Transverse colon (tissue), 4 donors: ENCODE data around the gene TPGS1. TPM values are rescaled to one million over a fixed set of nuclear protein-coding genes. Genes with fewer than 3 reads are reported as not detected.

Experiments used
- DNase-seq: peaks from one replicate; pipeline ENCODE4 v3.0.0-alpha.2; 2019
- H3K27ac ChIP-seq, 4 donors: fragments of 200-600 bp; sonication (generic); 2 replicates each; pipeline ENCODE4 v1.5.1; 2016 to 2018; ENCODE audit warnings: inconsistent platforms in 4 of 4
- H3K27me3 ChIP-seq: fragments of 200-600 bp; sonication (generic); 2 replicates; pipeline ENCODE4 v1.5.1; 2017; ENCODE audit warnings: inconsistent platforms
- H3K36me3 ChIP-seq, 4 donors: fragments of 200-600 bp; sonication (generic); 2 replicates each; pipeline ENCODE4 v1.5.1; 2017 to 2019; ENCODE audit warnings: inconsistent platforms in 4 of 4
- H3K4me1 ChIP-seq, 4 donors: fragments of 200-600 bp; sonication (generic); 2 replicates each; pipeline ENCODE4 v1.5.1; 2017 to 2020; ENCODE audit warnings: inconsistent platforms in 4 of 4
- H3K4me3 ChIP-seq, 4 donors: fragments of 200-600 bp; sonication (generic); 1 replicate in 1 of 4; 2 replicates in 3 of 4; pipeline versions ENCODE4 v1.5.1 to v1.6.1; 2017 to 2019; ENCODE audit warnings: inconsistent platforms in 4 of 4
- H3K9me3 ChIP-seq, 2 donors: fragments of 200-600 bp; sonication (generic); 2 replicates each; pipeline ENCODE4 v1.5.1; 2017 to 2019; ENCODE audit warnings: inconsistent platforms in 2 of 2
- CTCF ChIP-seq, 5 experiments: fragments of 200-600 bp in 3 of 5; fragments of 450-650 bp in 2 of 5; sonication (generic) in 3 of 5; IDR thresholded peaks; 1 replicate in 2 of 5; 2 replicates in 3 of 5; pipeline ENCODE4 v1.5.1; 2016 to 2017; ENCODE audit warnings: antibody characterized with exemption in 5 of 5, inconsistent platforms in 3 of 5, mild to moderate bottlenecking in 2 of 5, moderate library complexity in 1 of 5
- EP300 ChIP-seq: sonication (generic); formaldehyde crosslinking; IDR thresholded peaks from one replicate; pipeline ENCODE4 v1.6.1; 2017; ENCODE audit warnings: antibody characterized with exemption, low read depth
- POLR2A ChIP-seq: fragments of 450-650 bp; IDR thresholded peaks from one replicate; pipeline ENCODE4 v1.6.1; 2016; ENCODE audit warnings: antibody characterized with exemption, mild to moderate bottlenecking, moderate library complexity
- POLR2AphosphoS5 ChIP-seq, 3 donors: sonication (generic); formaldehyde crosslinking; IDR thresholded peaks; one replicate each; pipeline ENCODE4 v1.6.1; 2016; ENCODE audit warnings: antibody characterized with exemption in 3 of 3
- WGBS, 2 donors: methylation state at CpG; one replicate each; pipeline ENCODE4 v1.1.5; 2018; ENCODE audit warnings: low coverage in 1 of 2; 5-methylcytosine and 5-hydroxymethylcytosine counted together
- in situ Hi-C, 4 donors: fragments of 200-750 bp; cut with MboI; loops; one replicate each; pipeline versions ENCODE4 v1.15.0 to v1.15.1; 2017; ENCODE audit warnings: low sequenced_read_pairs in 3 of 4, low pct_ligation_motif_present in 1 of 4, low pct_unique_long_range_greater_than_20kb in 1 of 4
- intact Hi-C: fragments of 100-400 bp; cut with DNase I; formaldehyde crosslinking; loops from one replicate; pipeline ENCODE4 v1.15.1; 2023; ENCODE audit warnings: low total_unique reads
- total RNA-seq, 4 donors: library from RNA; depleted of rRNA; stranded (reverse); fragments of >200 nt; gene quantifications; one replicate each; pipeline ENCODE4 v1.1.0, GENCODE V29; 2016

TPGS1 gene
- total RNA-seq, 4 donors from 2014 or later = 18.0 to 103 (median 43.8) TPM

DNA sequence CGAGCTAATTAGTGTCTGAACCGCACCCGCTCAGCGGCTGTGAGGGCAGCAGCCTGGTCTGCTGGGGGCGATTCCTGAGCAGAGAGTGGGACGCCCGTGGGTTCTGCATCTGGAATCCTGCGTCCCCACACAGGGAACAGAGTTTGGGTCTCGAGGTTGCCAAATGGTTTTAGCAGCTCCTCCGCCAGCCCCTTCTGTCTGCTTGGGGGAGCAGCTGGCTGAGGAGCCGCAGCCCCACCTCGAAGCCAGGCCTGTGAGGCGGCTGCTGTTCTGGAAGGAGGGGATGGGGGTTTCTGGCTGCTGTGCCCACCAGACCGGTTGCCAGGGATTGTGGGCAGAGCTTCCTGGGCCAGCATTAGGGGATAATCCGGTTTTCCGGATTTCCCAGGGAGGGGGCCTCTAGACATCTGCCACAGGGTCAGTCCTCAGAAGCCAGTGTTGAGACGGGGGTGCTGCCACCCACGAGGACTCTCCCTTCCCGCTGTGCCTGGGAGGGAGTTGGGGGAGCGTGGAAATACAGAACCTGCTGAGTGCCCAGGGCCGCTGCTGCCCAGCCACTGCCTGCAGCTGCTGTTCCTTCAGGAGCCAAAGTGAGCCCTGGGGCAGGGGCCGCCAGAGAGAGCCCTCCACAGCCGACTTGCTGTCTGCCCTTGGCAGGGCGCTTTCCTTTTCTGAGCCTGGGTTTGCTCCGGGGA lies 26.2 kb downstream of the TPGS1 start:
- H3K27me3 ChIP-seq = no peaks in the 10 kb centered on the region
- DNase-seq = no peak
- H3K4me1 ChIP-seq = peaks cover 14 to 32% (median 28%) of the 10 kb centered on the region in 4 donors
- intact Hi-C loops = loop anchor here (5.0 kb wide), 1 partner anchor 39 kb away; the partner anchor contains the start of gene BSG
- H3K4me3 ChIP-seq = peak overlapping the region; percentile 65 to 94 (median 70)
- TF ChIP-seq EP300 = no peak
- no peak for TF ChIP-seq POLR2A
- TF ChIP-seq CTCF (IDR thresholded peaks at IDR 0.05) = no peak
- TF ChIP-seq POLR2AphosphoS5 (IDR thresholded peaks at IDR 0.05) = no peak
- in situ Hi-C loops = no loop called here
- H3K27ac ChIP-seq = peak overlapping the region; percentile 99
- 36% methylated on average over 25 of the region's 25 CpGs; no CpG with 5 or more reads in 1 of the 2 donors for WGBS, 2 donors
- peaks cover 0 to 17% (median 4%) of the 10 kb centered on the region in 4 donors for H3K36me3 ChIP-seq
- no peaks in the 10 kb centered on the region for H3K9me3 ChIP-seq

GRCh38 chr19:534088-534487 lies 26.8 kb downstream of the TPGS1 start:
- 80 to 86% methylated on average over 1 to 11 of the region's 14 CpGs for WGBS, 2 donors
- in situ Hi-C loops = no loop called here
- no peak for TF ChIP-seq POLR2A
- no peak for TF ChIP-seq POLR2AphosphoS5 (IDR thresholded peaks at IDR 0.05)
- no peak for TF ChIP-seq EP300
- TF ChIP-seq CTCF (IDR thresholded peaks at IDR 0.05) = no peak
- Histone ChIP-seq H3K27me3 (no peaks in the 10 kb centered on the region), H3K36me3 (peaks cover 0 to 19% (median 4%) of the 10 kb centered on the region in 4 donors), H3K4me3 (peak overlapping the region in 1 of 4 donors; percentile 94), H3K4me1 (peaks cover 14 to 32% (median 28%) of the 10 kb centered on the region in 4 donors), H3K27ac (peak overlapping the region; percentile 99), H3K9me3 (no peaks in the 10 kb centered on the region)
- intact Hi-C loops = loop anchor here (5.0 kb wide), 1 partner anchor 38 kb away; the partner anchor contains the start of gene BSG
- DNase-seq = peak; percentile 14

DNA sequence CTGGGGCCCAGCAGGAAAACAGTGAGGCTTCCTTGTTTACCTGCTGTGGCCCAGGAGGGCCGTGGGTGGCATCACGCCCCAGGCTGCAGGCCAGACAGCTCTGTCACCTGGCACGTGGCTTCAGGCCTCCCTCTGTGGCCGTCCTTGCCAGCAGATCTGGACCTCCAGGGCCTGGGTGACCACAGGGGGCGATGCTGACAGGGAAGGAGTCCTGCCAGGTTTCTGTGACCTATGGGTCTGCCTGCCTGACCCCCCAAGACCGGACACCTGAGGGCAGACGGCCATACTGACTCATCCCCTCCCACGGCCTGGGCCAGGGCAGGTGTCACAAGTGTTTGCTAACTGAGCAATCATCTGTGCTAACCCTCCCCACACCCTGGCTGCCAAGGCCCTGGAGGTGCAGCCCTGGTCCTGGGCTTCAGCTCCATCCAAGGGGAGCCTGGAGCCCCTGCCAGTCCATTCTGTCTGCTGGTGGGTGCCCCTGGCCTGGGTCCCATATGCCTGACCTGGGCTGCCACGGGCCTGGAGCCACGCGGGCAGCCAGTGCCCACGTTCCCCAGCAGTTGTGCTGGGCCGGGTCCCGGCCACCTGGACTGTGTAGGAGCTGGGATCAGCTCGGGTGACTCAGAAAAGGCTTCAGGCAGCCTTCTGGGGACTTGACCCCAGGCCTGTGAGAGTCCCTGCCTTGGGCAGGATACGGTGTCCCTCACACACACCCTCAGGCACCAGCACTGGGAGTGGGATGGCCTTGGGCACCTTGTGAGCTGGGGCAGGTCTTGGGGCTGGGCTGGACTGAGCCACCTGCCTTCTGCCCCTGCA lies 27.9 kb downstream of the TPGS1 start:
- Histone ChIP-seq H3K27ac (peak overlapping the region in 2 of 4 donors; percentile 7 to 24), H3K4me1 (peaks cover 14 to 32% (median 28%) of the 10 kb centered on the region in 4 donors), H3K4me3 (no peak overlapping the region), H3K36me3 (peaks cover 0 to 25% (median 4%) of the 10 kb centered on the region in 4 donors), H3K9me3 (no peaks in the 10 kb centered on the region), H3K27me3 (no peaks in the 10 kb centered on the region)
- WGBS, 2 donors = 58% methylated on average over 14 of the region's 16 CpGs; no CpG with 5 or more reads in 1 of the 2 donors
- intact Hi-C loops = no loop called here
- in situ Hi-C loops = no loop called here
- TF ChIP-seq EP300 (no peak), POLR2A (no peak), CTCF (IDR thresholded peaks at IDR 0.05) (no peak), POLR2AphosphoS5 (IDR thresholded peaks at IDR 0.05) (no peak)
- peak; percentile 16 for DNase-seq
